NCI-H526 treated with DMSO at 0.1 percent for 48 hours (cell line): ENCODE data around the gene LMBRD2.
A peak's percentile ranks its signal among the peaks of the same experiment; 100 is the strongest.

Source experiments
- DNase-seq: peaks from one replicate; lab custom pipeline; 2025; lab: John Stamatoyannopoulos, UW

Gene LMBRD2

DNA sequence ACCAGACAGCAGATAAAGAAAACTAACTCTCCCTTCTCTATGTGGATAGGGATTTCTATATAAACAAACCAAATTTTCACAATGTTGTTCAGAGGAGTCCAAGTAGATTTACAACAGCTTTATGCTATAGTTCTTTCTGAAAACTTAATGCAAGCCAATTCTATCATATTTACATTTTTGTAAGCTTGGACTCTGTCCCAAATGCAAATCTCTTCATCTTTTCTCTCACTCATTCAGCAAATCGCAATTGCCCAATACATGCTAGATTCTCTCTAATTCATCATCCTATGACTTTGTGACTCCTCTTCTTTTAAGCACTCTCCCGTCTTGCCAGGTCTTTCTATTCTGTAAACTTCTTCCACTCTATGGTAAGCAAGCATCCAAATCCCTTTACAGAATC lies 45.9 kb downstream of the LMBRD2 start:
- DNase-seq: no peak

DNA sequence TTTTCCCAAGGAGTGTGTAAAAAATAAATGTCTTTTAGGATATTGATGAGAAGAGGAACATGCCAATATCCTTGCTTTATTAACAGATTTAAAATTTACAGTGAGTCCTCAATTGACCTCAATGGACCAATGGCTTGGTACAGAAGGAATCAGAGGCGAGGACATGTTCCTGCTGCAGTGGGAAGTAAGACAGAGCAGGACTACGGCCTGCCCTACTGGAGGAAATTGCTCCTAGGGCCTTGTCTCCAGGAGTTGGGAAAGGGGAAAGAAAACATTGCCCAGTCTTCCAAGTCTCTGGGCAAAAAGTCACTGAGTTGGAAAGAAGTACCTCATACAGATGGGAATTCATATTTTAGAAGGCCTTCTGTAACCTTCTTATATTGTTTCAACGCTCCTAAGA lies 51.9 kb downstream of the LMBRD2 start:
- DNase-seq: no peak

DNA sequence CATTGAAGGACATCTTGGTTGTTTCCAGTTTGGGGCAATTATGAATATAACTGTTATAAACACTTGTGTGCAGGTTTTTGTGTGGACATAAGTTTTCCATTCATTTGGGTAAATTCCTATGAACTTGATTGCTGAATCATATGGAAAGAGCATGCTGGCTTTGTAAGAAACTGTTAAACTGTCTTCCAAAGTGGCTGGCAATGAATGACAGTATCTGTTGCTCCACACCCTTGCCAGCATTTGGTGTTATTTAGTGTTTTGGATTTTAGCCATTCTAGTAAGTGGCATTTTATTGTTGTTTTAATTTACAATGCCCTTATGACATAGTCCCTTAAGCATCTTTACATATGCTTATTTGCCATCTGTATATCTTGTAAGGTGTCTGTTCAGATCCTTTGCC lies 55.2 kb downstream of the LMBRD2 start:
- no peak for DNase-seq

DNA sequence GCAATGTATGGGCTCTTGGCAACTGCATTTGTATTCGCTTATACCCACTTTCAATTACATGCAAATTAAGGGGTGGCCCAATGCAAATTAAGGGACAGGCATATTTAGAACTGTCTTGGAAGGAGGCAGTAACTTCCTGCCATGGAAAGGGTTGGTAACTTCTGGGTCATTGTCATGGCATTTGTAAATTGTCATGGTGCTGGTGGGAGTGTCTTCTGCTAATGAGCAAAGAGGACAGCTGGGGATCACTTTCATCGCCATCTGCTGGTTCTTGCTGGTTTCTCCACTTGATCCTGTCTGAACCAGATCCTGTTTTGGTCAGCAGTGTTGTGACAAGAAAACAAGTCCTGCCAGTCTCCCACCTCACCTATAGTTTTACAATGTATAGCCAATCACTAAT lies 61.7 kb downstream of the LMBRD2 start:
- DNase-seq: peak; percentile 55

DNA sequence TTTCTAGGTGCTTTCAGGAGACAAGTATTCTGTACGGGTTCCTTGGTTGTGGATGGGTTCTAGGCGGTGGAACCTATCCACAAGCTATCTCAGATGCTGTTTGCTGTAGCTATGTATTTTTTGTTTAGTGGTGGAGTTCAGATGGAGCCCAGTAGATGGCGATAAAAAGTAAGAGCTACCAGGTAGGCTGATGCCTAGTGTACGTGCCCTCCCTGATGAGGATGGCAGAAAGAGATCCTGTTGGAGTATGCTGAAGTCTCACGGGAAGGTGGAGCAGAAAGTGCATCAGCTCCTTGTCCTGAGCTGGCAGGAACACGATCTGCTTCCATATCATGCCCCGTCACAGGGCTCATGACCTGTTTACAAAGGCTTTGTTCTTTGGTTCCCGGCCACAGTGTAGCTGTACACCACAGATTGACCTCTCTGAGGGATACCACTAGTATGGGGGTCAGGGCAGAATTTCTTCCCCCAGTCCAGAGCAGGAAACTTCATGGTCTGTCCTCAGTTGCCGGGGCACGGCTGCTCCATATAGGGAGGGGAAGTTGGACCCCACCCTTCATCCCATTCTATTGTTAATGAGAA lies 72.4 kb downstream of the LMBRD2 start:
- DNase-seq: peak; percentile 87

DNA sequence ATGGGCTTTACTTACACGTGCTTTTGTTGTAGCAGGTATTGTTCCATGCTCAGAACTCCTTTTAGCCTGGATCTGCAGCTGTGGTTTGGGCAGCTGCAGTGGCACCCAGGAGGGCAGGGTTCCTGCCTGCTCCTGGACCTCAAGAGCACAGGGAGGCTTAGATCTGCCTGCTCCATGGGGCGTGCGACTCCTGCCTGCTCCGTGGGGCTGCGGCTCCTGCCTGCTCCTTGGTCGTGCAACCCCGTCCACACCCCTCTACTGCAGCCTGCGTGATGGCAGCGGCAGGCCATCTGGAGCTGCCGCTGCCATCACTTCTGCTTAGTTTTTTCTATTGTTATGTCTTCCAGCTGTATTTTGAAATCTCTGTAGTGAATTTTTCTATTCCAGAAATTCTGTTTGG lies 73.3 kb downstream of the LMBRD2 start:
- DNase-seq: no peak

DNA sequence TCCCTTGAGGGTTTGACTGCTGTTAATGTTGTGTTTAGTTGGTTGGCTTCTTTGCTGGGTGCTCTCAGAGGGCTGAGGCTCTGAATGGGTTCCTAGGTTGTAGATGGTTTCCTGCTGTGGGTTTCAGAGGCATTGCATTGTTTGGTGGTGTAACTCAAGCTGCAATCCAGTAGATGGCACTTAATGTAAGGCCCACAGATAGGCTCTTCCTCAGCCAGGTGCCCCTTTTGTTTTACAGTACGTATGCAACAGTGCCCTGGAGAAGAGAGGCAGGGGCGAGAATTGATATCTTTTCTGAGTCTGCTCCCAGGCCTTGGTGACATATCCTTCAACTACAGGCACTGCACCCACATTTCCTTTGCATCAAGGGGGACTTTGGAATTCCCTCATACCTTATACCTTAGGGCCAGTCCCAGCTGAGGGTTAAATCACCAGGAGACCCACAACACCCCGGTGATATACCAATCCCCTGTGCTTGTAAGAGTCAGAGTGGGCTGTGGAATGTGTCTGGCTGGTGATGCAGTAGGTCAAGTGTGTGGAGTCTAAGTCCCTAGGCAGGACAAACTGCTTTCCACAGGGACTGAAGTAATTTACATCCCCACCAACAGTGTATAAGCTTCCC lies 78.0 kb downstream of the LMBRD2 start:
- DNase-seq: peak; percentile 67

DNA sequence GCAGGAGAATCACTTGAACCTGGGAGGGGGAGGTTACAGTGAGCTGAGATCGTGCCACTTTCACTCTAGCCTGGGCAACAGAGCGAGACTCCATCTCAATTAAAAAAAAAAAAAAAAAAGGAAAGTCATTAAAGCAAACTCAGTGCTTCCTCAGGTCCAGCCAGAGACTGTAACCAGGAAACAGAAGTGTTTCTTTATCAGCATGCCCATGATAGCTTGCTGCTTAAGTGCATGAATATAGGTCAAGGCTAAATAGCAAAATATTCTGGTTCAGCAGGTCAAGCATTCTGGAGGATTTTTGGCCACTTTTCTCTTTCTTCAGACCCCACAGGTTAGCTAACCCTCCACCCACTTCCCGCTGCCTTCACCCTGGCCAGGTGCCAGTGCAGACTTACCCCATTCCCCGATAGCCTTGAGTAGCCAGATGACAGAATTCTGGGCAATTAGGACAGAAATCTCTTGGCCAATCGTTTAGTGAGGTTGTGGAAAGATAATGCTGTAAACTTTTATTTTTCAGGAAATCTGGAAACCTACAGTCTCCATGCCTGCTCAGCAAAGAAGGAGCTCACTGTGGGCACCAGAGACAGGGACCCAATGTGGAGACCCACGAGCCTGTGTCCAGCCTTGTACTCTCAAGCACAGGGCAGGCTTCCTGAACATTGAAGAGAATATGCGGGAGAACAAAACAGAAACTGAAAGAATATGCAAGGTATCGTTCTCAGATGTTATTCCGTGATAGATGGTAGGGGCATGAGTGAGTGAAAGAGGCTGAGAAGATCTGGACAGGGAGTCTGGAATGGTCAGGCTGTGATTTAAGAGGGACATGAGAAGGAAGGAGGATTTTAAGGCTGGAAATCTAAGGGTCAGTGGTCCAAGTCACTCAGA lies 80.8 kb downstream of the LMBRD2 start:
- no peak for DNase-seq

DNA sequence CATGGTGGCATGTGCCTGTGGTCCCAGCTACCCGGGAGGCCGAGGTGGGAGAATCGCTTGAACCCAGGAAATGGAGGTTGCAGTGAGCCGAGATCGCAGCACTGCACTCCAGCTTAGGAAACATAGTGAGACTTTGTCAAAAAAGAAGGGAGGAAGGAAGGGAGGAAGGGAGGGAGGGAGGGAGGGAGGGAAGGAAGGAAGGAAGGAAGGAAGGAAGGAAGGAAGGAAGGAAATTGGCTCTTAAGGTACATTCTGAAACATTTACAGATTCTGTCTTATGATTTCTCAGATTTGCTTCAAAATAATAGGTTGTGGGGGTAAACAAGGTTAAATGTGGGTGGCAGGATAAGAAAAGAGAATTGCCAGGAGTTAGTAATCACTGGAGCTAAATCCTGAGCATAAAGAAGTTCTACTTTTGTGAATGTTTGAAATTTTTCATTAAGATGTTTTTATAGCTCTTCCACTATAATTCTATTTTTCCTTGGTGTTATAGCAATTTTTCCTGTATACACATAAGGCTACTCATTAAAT lies 82.9 kb downstream of the LMBRD2 start:
- DNase-seq: no peak

DNA sequence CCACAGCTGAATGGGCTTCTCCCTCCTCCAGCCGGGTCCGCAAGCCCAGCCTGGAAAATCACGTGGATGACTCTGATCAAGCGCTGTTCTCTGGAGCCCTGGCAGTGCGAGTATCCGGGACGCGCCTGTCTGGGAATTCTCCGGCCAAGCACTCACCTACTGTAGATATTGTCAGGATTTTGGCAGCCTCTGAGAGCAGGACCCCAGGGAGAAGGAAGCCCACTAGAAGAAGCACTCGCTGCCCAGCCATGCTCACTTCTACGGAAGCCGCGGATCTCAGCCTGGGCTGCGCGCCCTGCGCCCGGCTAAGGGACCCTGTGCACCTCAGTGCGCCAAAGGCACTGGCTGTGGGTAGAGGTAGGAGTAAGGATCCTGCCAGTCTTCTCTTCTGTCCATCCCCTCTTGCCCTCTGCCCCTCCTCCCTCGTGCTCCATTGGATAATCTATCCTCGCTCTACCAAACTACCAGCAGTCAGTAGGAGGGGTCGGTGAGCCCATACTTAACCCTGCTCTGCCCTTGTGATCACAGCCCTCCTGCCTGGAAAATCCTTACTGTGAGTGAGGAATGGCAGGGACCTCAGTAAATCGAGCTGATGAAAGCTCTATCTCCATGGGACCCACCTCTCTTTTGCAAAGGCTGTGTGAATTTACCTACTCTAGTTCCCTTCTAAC lies 85.0 kb downstream of the LMBRD2 start, which contains the start of gene UGT3A2:
Gene UGT3A2, minus strand, starts transcription at position 343 of the 671 bp plus-strand sequence. Its CDS starts 93 bp downstream, at position 250.
- DNase-seq: peak; percentile 61

DNA sequence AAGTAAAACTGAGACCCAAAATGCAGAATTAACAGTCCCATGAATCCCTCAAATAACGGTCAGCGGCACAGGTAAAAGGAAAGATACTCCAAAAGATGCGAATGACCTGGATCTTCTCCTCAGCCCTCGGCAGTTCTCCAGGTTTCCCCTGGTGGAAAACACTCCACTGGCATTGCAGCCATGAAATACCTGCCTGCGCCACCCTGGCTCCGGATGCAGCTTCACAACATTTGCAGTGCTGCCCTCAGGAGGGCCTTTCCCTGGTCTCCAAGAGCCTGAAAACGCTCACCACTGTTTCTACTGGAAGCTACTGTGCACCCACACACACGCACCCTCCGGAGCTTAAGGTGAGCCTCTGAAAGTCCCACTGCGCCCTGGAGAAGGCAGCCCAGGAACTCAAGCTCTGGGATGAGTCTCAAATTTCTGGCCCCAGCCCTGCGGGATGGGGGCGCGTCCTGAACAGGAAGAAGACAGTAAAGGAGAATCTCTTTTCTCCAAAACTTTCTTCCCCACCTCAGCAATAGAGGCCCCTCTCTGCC lies 85.6 kb downstream of the LMBRD2 start:
- no peak for DNase-seq

DNA sequence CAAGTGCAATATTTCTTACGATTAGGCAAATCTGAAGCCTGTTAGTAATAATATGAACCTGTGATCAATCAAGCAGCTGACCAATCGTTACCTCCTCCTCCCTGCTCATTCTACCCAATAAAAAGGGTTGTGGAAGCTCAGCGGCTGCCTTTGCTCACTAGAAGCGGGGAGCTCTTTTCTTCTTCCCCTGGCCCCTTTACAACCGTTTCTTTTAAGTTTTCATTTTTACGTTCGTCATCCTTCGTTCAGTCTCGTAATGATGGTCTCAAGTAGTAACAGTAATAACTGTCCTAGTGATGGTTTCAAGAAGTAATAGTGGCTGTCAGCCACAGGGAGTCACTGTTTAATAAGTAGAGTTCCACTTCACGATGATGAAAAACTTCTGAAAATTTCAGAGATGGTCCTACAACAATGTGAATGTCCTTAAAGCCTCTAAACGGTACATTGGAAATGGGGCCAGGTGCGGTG lies 91.2 kb downstream of the LMBRD2 start:
- peak; percentile 14 for DNase-seq

DNA sequence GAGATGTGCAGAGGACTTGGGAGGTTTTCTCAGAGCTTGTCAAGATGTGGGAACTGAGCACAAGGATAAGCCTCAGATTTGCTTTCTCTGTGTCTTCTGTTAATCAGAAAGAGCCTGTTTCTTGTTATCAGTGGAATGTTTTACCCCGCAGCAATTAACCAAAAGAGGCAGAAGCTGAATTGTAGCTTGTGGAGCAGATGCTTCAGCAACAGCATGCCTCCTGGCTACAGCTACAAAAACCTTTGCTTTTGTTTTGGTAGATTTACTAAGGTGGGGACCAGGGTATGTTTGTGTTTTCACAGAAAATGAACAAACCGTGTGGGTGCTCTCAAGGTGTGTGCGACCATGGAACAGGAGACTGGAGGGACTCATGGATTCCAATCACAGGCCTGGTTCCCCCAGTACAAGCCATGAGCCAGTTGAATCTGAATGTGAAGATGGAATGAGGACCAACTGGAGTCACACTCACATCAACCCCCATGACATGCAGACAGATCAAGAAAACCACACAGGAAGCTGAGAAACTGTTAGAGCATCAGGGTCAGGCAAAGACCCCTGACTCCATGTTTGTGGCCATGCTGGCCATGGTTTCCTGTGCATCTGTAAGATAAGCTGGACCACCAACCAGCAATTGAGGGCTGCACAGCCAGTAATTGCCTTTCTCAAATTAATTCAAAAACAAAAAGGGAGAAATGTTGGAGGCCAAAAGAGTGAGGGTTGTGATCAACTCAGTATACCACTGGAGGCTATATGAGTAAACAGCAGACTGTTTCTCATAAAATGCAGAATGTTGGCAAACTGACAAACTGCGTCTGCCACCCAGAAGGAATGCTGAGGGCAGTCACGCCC lies 91.9 kb downstream of the LMBRD2 start:
- no peak for DNase-seq

DNA sequence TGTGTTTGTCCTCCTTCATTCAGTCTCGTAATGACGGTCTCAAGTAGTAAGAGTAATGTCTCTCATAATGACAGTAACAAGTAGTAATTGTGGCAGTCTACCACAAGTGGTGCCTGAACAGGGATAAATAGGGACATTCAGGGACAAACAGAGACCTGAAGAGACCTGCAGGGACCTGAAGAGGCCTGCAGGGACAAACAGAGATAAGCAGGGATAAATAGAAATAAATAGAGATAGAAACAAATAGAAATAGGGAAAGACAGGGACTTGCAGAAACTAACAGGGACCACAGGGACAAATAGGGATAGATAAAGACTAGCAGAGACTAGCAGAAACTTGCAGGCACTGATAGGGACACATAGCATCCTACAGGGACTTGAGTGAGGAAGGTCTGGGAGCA lies 92.9 kb downstream of the LMBRD2 start:
- no peak for DNase-seq

DNA sequence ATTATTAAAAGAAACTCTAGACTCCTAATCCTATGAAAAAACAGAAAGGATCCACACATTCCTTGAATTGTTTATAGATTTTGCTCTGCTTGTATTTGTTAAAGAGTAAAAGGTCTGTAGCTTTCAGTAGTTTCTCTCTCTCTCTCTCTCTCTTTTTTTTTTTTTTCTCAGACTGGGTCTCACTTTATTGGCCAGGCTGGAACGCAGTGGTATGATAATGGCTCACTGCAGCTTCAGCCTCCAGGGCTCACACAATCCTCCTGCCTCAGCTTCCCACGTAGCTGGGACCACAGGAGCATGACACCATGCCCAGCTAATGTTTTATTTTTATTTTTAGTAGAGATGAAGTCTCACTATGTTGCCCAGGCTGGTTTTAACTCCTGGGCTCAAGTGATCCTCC lies 94.3 kb downstream of the LMBRD2 start:
- no peak for DNase-seq

DNA sequence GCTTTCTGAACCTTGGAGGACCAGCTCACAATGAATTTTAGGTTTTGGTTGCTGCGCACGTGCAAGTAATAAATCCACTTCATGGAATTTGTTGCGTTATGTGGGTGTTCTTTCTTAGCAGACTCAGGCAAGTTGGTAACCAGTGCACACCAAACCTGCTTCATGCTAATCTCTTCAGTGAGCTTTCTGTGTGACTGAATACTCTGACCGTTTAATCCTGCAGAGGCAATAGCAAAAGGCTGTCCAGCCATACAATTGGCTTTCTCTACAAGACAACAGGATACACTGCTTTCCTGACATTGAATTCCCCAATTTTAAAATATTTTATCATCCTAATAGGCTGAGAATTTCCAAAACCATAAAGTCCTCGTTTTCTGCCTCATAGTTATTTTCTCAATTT lies 95.3 kb downstream of the LMBRD2 start:
- DNase-seq: no peak

DNA sequence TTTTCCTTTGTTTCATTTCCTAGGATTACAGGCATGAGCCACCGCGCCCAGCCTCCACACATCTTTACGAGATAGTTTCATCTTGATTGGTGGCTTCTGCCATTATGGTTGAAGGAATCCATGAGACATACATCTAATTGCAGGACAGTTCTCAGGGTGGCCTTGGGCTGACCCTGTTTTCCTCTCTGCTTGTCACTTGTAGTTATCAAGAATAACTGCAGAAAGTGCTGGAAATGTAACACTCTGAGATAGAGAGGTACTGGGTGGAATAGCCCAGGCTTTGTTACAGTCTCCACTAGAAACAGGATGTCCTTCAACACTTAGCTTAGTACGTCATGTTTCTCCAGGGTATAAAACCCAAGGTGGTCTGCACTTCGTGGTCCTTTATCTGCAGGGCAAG lies 95.7 kb downstream of the LMBRD2 start:
- no peak for DNase-seq

DNA sequence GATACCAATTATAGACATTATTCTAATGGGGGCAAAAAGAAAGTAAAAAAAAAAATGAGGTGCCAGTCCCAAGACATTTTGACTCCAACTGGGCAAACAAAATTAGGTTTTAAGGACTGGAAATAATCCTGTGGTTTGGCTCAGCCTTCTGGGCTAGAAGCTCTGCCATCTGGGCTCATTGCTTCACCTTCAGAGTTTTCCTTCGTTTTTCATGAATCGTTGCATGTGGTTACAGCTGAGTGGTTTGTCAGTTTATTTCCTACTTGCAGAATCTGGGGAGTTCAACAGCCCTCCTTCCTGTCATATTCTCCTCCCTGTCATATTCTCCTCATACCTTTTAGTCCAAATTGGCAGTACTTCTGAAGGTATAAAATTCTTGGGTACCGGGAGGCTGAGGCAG lies 97.0 kb downstream of the LMBRD2 start:
- no peak for DNase-seq

DNA sequence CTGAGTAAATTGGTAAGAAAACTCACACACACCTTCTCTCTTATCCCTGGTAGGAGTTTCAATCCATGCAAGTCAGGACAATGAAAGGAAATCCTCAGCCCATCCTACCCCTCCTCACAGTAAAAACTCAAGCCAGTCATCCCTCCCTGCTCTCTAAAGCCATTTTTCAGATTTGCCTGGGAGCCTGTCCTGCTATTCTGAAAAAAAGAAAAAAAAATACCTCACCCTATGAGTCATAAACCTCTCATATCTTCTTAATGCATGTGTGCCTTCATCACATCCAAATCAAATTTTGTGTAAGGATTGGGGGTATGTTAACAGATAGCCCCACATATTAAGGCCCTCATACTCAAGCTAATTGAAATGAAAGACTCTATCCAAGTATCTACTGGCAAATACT lies 99.1 kb downstream of the LMBRD2 start:
- DNase-seq: no peak

DNA sequence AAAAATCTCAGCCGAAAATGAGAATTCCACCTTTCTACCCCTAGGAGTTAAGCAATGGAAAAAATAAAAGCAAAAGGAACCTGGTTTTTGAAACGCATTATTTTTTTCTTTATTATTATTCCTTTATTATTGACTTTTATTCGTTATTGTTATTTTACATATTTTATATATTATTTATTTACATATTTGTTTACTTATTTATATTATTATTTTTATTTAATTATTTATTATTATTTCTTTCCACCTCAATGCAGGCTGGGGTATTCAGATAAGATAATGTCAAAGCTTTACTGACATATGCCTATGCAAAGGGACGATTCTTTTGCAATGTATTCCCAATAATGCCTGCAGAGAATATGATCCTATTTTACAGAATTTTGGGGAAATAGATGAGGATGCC lies 101.7 kb downstream of the LMBRD2 start:
- DNase-seq: no peak
